ENCODE measurements around the gene TOLLIP. TPM values are rescaled to one million over a fixed set of nuclear protein-coding genes. Genes with fewer than 3 reads are reported as not detected.
A peak's percentile ranks its signal among the peaks of the same experiment; 100 is the strongest.
"Not testable (repeated sequence)": the region's sequence is repeated elsewhere in the genome, so short reads cannot be mapped to it uniquely, and the experiment has no call there.

Gene TOLLIP
- total RNA-seq, 4 donors from 2014 or later, result 50.9 to 89.0 (median 54.9) TPM

DNA sequence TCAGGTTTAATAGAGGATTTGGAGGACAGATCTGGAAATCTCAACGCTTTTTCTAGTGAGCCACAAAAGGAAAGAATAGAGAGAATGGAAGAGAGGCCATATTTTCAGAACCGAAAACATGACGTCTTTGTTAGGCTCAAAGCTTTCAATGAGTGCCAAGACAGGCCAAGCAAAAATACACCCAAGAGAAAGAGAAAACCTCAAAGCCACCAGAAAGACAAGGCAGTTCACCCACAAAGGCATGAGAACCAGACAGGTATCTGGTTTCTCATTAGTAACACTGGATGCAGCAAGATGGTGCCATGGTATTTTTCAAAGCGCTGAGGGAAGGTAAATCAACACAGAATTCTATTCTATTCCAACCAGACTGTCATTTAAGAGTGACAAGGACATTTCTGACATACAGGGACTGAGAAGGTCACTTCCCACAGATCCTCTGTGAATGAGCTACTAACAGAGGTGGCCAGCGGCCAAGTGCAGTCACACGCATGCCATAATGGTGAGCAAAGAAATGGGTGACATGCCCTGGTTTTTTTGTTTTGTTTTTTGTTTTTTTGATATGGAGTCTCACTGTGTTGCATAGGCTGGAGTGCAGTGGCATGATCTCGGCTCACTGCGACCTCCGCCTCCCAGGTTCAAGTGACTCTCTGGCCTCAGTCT lies 41.9 kb downstream of the TOLLIP start:
- H3K27me3 ChIP-seq, result no peaks in the 10 kb centered on the region
- H3K27ac ChIP-seq, result peak overlapping the region; percentile 40 to 86 (median 70)
- no peaks in the 10 kb centered on the region for H3K9me3 ChIP-seq
- DNase-seq (ENCODE audit: low spot score in 2 of 2), result no peak
- no peak for TF ChIP-seq CTCF (IDR thresholded peaks at IDR 0.05)
- TF ChIP-seq EP300 (IDR thresholded peaks at IDR 0.05), result peak in 1 of 2 donors; percentile 73
- no peak for TF ChIP-seq POLR2A (IDR thresholded peaks at IDR 0.05)
- WGBS, 2 donors, result 50% methylated on average over 9 of the region's 9 CpGs
- H3K36me3 ChIP-seq, result peaks cover 0 to 7% (median 0%) of the 10 kb centered on the region in 3 donors
- H3K4me3 ChIP-seq, result no peak overlapping the region
- H3K4me1 ChIP-seq, result peaks cover 0 to 38% (median 7%) of the 10 kb centered on the region in 4 donors

GRCh38 chr11:1266976-1267375 lies 42.5 kb downstream of the TOLLIP start:
- H3K36me3 ChIP-seq; H3K27me3 ChIP-seq; DNase-seq (ENCODE audit: low spot score in 2 of 2); H3K4me3 ChIP-seq; H3K9me3 ChIP-seq: not testable (repeated sequence)
- H3K27ac ChIP-seq, result peak overlapping the region; percentile 40 to 86 (median 70)
- 81 to 90% methylated on average over 2 of the region's 2 CpGs for WGBS, 2 donors
- H3K4me1 ChIP-seq, result peaks cover 3 to 42% (median 11%) of the 10 kb centered on the region in 4 donors

DNA sequence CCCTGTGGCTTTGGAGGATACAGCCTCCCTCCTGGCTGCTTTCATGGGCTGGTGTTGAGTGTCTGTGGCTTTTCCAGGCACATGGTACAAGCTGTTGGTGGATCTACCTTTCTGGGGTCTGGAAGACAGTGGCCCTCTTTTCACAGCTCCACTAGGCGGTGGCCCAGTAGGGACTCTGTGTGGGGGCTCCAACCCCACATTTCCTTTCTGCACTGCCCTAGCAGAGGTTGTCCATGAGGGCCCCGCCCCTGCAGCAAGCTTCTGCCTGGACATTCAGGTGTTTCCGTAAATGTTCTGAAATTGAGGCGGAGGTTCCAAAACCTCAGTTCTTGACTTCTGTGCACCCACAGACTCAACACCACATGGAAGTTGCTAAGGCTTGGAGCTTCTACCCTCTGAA lies 44.0 kb downstream of the TOLLIP start:
- WGBS, 2 donors, result 94 to 97% methylated on average over 4 of the region's 4 CpGs
- not testable (repeated sequence) for DNase-seq (ENCODE audit: low spot score in 2 of 2); H3K27me3 ChIP-seq; H3K9me3 ChIP-seq; H3K4me3 ChIP-seq; H3K36me3 ChIP-seq; H3K27ac ChIP-seq
- H3K4me1 ChIP-seq, result peaks cover 4 to 32% (median 14%) of the 10 kb centered on the region in 4 donors

DNA sequence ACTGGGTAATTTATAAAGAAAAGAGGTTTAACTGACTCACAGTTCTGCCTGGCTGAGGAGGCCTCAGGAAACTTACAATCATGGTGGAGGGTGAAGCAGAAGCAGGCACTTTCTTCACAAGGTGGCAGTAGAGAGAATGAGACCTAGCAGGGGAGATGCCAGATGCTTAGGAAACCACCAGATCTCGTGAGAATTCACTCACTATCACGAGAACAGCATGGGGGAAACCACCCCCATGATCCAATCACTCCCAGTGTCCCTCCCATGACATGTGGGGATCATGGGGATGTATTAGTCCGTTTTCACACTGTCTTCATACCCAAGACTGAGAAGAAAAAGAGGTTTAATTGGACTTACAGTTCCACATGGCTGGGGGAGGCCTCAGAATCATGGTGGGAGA lies 45.0 kb downstream of the TOLLIP start:
- whole genome bisulfite sequencing, 2 donors, result 19 to 23% methylated on average over 3 of the region's 3 CpGs
- H3K4me3 ChIP-seq, H3K27me3 ChIP-seq, H3K9me3 ChIP-seq, H3K36me3 ChIP-seq: not testable (repeated sequence)
- H3K4me1 ChIP-seq, result peaks cover 4 to 29% (median 14%) of the 10 kb centered on the region in 4 donors
- TF ChIP-seq CTCF (IDR thresholded peaks at IDR 0.05), result peak; percentile 27 to 53 (median 39)
- DNase-seq (ENCODE audit: low spot score in 2 of 2), result peak in 1 of 2 donors; percentile 35
- peak overlapping the region in 2 of 4 donors; percentile 26 to 93 for H3K27ac ChIP-seq

GRCh38 chr11:1263010-1263409 lies 46.4 kb downstream of the TOLLIP start:
- H3K36me3 ChIP-seq, result no peaks in the 10 kb centered on the region
- WGBS, 2 donors, result 17 to 21% methylated on average over 4 of the region's 7 CpGs
- DNase-seq (ENCODE audit: low spot score in 2 of 2), result no peak
- no peaks in the 10 kb centered on the region for H3K9me3 ChIP-seq
- H3K27me3 ChIP-seq, result no peaks in the 10 kb centered on the region
- peak overlapping the region; percentile 38 to 67 (median 54) for H3K4me3 ChIP-seq
- peaks cover 4 to 24% (median 14%) of the 10 kb centered on the region in 4 donors for H3K4me1 ChIP-seq
- H3K27ac ChIP-seq, result peak overlapping the region; percentile 78 to 93 (median 86)
- TF ChIP-seq POLR2A (IDR thresholded peaks at IDR 0.05), result no peak
- no peak for TF ChIP-seq EP300 (IDR thresholded peaks at IDR 0.05)
- TF ChIP-seq CTCF (IDR thresholded peaks at IDR 0.05), result no peak

GRCh38 chr11:1262172-1263006 lies 47.0 kb downstream of the TOLLIP start:
- Histone ChIP-seq H3K4me3 (peak overlapping the region; percentile 38 to 67 (median 54)), H3K27ac (peak overlapping the region; percentile 78 to 93 (median 86)), H3K9me3 (no peaks in the 10 kb centered on the region), H3K36me3 (no peaks in the 10 kb centered on the region), H3K27me3 (no peaks in the 10 kb centered on the region), H3K4me1 (peaks cover 4 to 21% (median 14%) of the 10 kb centered on the region in 4 donors)
- WGBS, 2 donors, result 10 to 17% methylated on average over 25 to 26 of the region's 31 CpGs
- DNase-seq (ENCODE audit: low spot score in 2 of 2), result peak; percentile 85 to 88
- TF ChIP-seq POLR2A (IDR thresholded peaks at IDR 0.05), result peak; percentile 45 to 85
- no peak for TF ChIP-seq CTCF (IDR thresholded peaks at IDR 0.05)
- peak; percentile 73 to 82 for TF ChIP-seq EP300 (IDR thresholded peaks at IDR 0.05)

Measured in tibial nerve (tissue), 4 donors.